Type B pancreatic cell (in vitro differentiated cells): ENCODE results near the gene CKB. TPM values are rescaled to one million over a fixed set of nuclear protein-coding genes. Genes with fewer than 3 reads are reported as not detected.

Experiments
- DNase-seq: peaks from one replicate; pipeline ENCODE4 v3.0.0; 2021; ENCODE audit warnings: mixed read lengths; ENCODE audit not compliant: unreplicated experiment; ENCODE audit errors: extremely low spot score
- H3K27ac Mint-ChIP-seq: 2 replicates; pipeline ENCODE4 v1.8.0; 2021; ENCODE audit warnings: mild to moderate bottlenecking, mixed read lengths
- H3K27me3 Mint-ChIP-seq: 2 replicates; pipeline ENCODE4 v1.8.0; 2021; ENCODE audit warnings: mixed read lengths
- H3K36me3 Mint-ChIP-seq: 2 replicates; pipeline ENCODE4 v1.8.0; 2021; ENCODE audit warnings: mixed read lengths
- H3K4me1 Mint-ChIP-seq: one replicate; pipeline ENCODE4 v1.8.0; 2021; ENCODE audit warnings: mixed read lengths; ENCODE audit not compliant: unreplicated experiment
- H3K4me3 Mint-ChIP-seq: 2 replicates; pipeline ENCODE4 v1.8.0; 2021; ENCODE audit warnings: mild to moderate bottlenecking, mixed read lengths
- H3K9me3 Mint-ChIP-seq: 2 replicates; pipeline ENCODE4 v1.8.0; 2021; ENCODE audit warnings: mixed read lengths
- total RNA-seq: library from RNA; stranded (reverse); gene quantifications from 2 replicates; pipeline ENCODE4 v1.2.1, GENCODE V29; 2021; ENCODE audit warnings: low replicate concordance
- TF ChIP-seq, protein P1 (sequence below): fragments of 200-600 bp; sonication (generic); conservative IDR thresholded peaks from 2 replicates; pipeline ENCODE4 v1.5.0; 2021; ENCODE audit warnings: antibody characterized with exemption, mild to moderate bottlenecking

CKB gene
- total RNA-seq, 1 donor from 2014 or later, result 323 TPM

- no peaks in the 10 kb centered on the region for H3K36me3 Mint-ChIP-seq
- TF ChIP-seq, protein P1, sequence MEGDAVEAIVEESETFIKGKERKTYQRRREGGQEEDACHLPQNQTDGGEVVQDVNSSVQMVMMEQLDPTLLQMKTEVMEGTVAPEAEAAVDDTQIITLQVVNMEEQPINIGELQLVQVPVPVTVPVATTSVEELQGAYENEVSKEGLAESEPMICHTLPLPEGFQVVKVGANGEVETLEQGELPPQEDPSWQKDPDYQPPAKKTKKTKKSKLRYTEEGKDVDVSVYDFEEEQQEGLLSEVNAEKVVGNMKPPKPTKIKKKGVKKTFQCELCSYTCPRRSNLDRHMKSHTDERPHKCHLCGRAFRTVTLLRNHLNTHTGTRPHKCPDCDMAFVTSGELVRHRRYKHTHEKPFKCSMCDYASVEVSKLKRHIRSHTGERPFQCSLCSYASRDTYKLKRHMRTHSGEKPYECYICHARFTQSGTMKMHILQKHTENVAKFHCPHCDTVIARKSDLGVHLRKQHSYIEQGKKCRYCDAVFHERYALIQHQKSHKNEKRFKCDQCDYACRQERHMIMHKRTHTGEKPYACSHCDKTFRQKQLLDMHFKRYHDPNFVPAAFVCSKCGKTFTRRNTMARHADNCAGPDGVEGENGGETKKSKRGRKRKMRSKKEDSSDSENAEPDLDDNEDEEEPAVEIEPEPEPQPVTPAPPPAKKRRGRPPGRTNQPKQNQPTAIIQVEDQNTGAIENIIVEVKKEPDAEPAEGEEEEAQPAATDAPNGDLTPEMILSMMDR, result no peak
- H3K27me3 Mint-ChIP-seq, result peaks cover 13% of the 10 kb centered on the region
- no peaks in the 10 kb centered on the region for H3K9me3 Mint-ChIP-seq
- no peak for DNase-seq
- peaks cover 20% of the 10 kb centered on the region for H3K4me1 Mint-ChIP-seq
- peak overlapping the region; percentile 79 for H3K27ac Mint-ChIP-seq
- H3K4me3 Mint-ChIP-seq, result peak overlapping the region; percentile 78
Measured at GRCh38 chr14:103520269-103520656, 2.4 kb downstream of the CKB start.

DNA sequence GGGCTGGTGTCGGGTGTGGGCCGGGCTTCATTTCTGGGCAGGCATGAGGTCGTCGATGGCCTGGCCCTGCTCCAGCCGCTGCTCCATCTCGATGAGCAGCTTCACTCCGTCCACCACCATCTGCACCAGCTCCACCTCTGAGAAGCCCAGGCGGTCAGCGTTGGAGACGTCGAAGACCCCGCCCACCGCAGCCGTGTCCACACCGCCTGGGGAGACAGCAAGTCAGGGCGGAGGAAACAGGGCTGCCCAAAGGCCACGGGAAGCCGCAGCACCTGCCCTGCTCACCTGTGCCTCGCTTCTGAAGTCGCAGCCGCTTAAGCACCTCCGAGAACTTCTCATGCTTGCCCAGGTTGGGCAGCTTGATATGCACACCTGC is 2.8 kb downstream of the CKB start:
- Mint-ChIP-seq H3K27me3 (peaks cover 13% of the 10 kb centered on the region), H3K27ac (peak overlapping the region; percentile 79), H3K9me3 (no peaks in the 10 kb centered on the region), H3K36me3 (no peaks in the 10 kb centered on the region), H3K4me3 (peak overlapping the region; percentile 78), H3K4me1 (peaks cover 20% of the 10 kb centered on the region)
- no peak for DNase-seq
- TF ChIP-seq, protein P1, result no peak

DNA sequence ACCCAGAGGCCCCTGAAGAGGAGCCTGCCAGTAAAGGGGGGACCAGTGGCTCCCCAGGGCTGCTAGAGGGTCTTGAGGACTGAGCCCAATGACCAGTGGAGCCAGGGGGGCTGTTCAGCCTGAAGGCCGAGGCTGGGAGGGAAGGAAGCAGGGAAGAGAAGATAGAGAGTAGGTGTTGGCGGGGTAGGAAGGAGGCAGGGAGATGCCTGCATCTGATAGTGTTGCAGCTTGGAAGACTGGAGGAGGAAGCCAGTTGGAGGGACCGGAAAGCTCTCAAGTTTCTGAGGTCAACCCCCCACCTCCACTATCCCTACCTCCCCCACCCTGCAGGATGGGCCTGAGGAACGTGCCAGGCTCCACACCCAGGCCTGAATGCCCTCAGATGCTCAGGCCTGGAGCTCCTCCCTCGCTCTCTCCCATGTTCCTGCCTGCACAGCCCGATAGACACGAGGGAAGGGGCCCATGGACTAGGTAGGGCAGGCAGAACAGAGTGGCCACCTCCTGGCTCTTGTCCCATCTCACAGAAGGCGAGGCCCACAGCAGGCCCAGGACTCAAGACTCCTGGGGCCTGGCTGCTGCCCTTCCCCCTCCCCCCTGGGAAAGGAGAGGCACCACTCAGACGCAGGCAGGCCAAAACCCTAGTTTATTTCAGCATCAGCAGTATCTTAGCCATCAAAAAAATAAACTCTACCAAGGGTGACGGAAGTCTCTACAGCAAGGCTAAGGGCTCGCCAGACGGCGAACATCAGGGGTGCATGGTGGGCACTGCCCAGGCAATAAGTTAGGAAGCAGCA is 3.4 kb downstream of the CKB start:
- TF ChIP-seq, protein P1, result no peak
- Mint-ChIP-seq H3K4me3 (peak overlapping the region; percentile 76), H3K27ac (peak overlapping the region; percentile 79), H3K9me3 (no peaks in the 10 kb centered on the region), H3K27me3 (peaks cover 13% of the 10 kb centered on the region), H3K36me3 (no peaks in the 10 kb centered on the region), H3K4me1 (peaks cover 20% of the 10 kb centered on the region)
- DNase-seq, result no peak

DNA sequence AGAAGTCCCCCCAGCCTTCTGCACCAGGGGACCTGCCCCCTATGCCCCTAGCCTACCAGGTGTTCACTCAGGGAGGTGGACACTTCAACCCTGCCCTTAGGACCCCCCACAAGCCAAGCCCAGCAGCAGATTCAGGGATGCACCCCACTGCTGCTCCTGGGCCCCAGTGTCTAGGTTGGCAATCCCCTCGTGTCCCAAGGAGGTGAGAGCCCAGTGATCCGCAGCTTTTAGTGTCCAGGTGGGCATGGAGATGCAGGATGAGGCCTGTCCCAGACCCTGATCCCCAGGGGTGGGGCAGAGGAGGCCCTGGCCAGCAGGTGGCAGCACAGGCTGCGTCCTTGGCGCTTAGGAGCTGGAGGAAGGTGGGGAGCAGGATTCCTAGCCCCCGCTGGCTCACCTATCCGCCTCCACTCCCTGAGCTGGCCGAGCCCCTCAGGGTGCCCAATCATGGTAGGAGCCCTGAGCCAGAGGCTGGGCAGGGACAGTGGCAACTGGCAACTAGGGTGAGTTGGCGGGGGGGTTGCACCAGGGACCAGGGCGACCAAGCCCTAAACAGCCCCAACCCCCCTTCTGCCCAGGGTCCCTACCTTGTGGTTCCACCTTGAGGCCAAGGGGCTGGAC is 4.1 kb downstream of the CKB start:
- H3K9me3 Mint-ChIP-seq, result no peaks in the 10 kb centered on the region
- no peaks in the 10 kb centered on the region for H3K36me3 Mint-ChIP-seq
- peak overlapping the region; percentile 79 for H3K27ac Mint-ChIP-seq
- H3K4me3 Mint-ChIP-seq, result peak overlapping the region; percentile 69
- TF ChIP-seq, protein P1, result peak; percentile 90
- peaks cover 7% of the 10 kb centered on the region for H3K27me3 Mint-ChIP-seq
- peak; percentile 78 for DNase-seq
- H3K4me1 Mint-ChIP-seq, result peaks cover 14% of the 10 kb centered on the region

DNA sequence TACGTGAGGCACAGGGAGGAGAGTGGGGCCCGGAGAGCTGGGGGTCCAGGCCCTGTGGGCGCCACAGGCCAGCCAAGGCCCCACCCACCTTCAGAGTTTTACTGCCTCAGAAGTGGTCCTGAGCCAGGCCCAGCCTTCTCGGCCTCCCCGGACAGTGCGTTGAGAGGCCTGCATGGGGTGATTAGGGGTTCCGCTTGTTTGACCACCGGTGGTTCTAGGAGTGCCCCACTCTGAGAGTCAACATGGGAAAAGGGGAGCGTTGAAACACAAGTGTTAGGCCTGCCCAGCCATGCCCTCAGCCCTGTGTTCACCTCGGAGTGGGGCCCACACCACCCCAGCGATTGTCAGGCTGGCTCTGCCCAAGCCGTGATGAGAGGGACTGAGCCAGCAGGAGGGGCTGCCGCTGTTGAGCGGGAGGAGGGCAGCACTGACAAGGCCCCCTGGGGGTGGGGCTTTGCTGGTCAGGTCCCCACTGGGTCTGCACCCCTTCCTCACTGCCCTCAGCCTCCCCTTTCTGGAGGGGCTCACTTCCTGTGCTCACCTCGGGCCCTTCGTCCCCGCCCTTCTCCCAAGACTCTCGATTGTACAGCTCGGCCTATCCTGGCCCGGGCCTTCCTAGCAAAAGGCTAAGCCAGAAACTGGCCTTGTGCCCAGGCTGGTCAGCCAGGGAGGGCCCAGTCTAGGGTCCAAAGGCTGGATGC is 4.8 kb downstream of the CKB start:
- Mint-ChIP-seq H3K4me3 (peak overlapping the region; percentile 29), H3K9me3 (no peaks in the 10 kb centered on the region), H3K36me3 (no peaks in the 10 kb centered on the region), H3K27me3 (peaks cover 4% of the 10 kb centered on the region), H3K4me1 (peaks cover 13% of the 10 kb centered on the region), H3K27ac (no peak overlapping the region)
- TF ChIP-seq, protein P1, result no peak
- no peak for DNase-seq
